HEK293T (cell line): ENCODE data around the gene NRG3.

ENCODE experiments used
- CTCF ChIA-PET: fragments of 350-600 bp; formaldehyde crosslinking; extraction: SDS; loops from one replicate; lab custom pipeline; 2021; ENCODE audit warnings: antibody characterized with exemption, inconsistent platforms; lab: Yijun Ruan, JAX
- POLR2A ChIA-PET: fragments of 350-600 bp; formaldehyde crosslinking; extraction: SDS; loops from one replicate; lab custom pipeline; 2020; ENCODE audit warnings: antibody characterized with exemption, inconsistent platforms; lab: Yijun Ruan, JAX
- DNase-seq: peaks from one replicate; pipeline ENCODE4 v3.0.0; 2012; ENCODE audit warnings: mixed read lengths; ENCODE audit errors: extremely low spot score
- ARNT ChIP-seq: fragments of 450-650 bp; IDR thresholded peaks from 2 replicates; pipeline ENCODE4 v1.6.1; 2017; ENCODE audit warnings: mild to moderate bottlenecking
- BHLHE40 ChIP-seq: fragments of 450-650 bp; IDR thresholded peaks from 2 replicates; pipeline ENCODE4 v1.6.1; 2016; ENCODE audit warnings: mild to moderate bottlenecking, moderate library complexity, borderline replicate concordance
- CTBP1 ChIP-seq: fragments of 450-650 bp; IDR thresholded peaks from 2 replicates; pipeline ENCODE4 v1.6.1; 2016; ENCODE audit warnings: borderline replicate concordance
- ELF4 ChIP-seq: fragments of 450-650 bp; IDR thresholded peaks from 2 replicates; pipeline ENCODE4 v1.6.1; 2017; ENCODE audit warnings: antibody characterized with exemption
- FOXA1 ChIP-seq: fragments of 450-650 bp; IDR thresholded peaks from 2 replicates; pipeline ENCODE4 v1.6.1; 2016; ENCODE audit warnings: mild to moderate bottlenecking
- FOXK2 ChIP-seq: fragments of 450-650 bp; IDR thresholded peaks from 2 replicates; pipeline ENCODE4 v1.6.1; 2016; ENCODE audit warnings: mild to moderate bottlenecking
- FOXM1 ChIP-seq: fragments of 450-650 bp; IDR thresholded peaks from 2 replicates; pipeline ENCODE4 v1.6.1; 2017; ENCODE audit warnings: mild to moderate bottlenecking, borderline replicate concordance
- HDGF ChIP-seq: fragments of 450-650 bp; IDR thresholded peaks from 2 replicates; pipeline ENCODE4 v1.6.1; 2017; ENCODE audit warnings: antibody characterized with exemption, borderline replicate concordance
- L3MBTL2 ChIP-seq: fragments of 450-650 bp; conservative IDR thresholded peaks from 2 replicates; pipeline ENCODE4 v1.6.1; 2016; ENCODE audit warnings: mild to moderate bottlenecking
- LEF1 ChIP-seq: fragments of 450-650 bp; IDR thresholded peaks from 2 replicates; pipeline ENCODE4 v1.6.1; 2017; ENCODE audit warnings: mild to moderate bottlenecking, borderline replicate concordance
- NFRKB ChIP-seq: fragments of 450-650 bp; IDR thresholded peaks from 2 replicates; pipeline ENCODE4 v1.6.1; 2016; ENCODE audit warnings: mild to moderate bottlenecking, moderate library complexity
- SP1 ChIP-seq: fragments of 450-650 bp; IDR thresholded peaks from 2 replicates; pipeline ENCODE4 v1.6.1; 2017
- SUZ12 ChIP-seq: fragments of 450-650 bp; IDR thresholded peaks from 2 replicates; pipeline ENCODE4 v1.6.1; 2016; ENCODE audit warnings: mild to moderate bottlenecking
- TARDBP ChIP-seq: fragments of 450-650 bp; IDR thresholded peaks from 2 replicates; pipeline ENCODE4 v1.6.1; 2016
- ZNF384 ChIP-seq: fragments of 450-650 bp; IDR thresholded peaks from 2 replicates; pipeline ENCODE4 v1.6.1; 2016
- TF ChIP-seq, protein P1 (sequence below): fragments of 450-650 bp; IDR thresholded peaks from 2 replicates; pipeline ENCODE4 v1.6.1; 2016

NRG3 gene

GRCh38 chr10:81928119-81928518, 53.1 kb downstream of the NRG3 start:
- TF ChIP-seq SP1 (no peak), FOXK2 (no peak), BHLHE40 (no peak), ZNF384 (no peak), LEF1 (no peak), L3MBTL2 (no peak), FOXM1 (no peak), HDGF (no peak), FOXA1 (no peak), SUZ12 (no peak), ELF4 (no peak)
- POLR2A ChIA-PET = no interaction called here
- CTCF ChIA-PET = no interaction called here
- no peak for DNase-seq

DNA sequence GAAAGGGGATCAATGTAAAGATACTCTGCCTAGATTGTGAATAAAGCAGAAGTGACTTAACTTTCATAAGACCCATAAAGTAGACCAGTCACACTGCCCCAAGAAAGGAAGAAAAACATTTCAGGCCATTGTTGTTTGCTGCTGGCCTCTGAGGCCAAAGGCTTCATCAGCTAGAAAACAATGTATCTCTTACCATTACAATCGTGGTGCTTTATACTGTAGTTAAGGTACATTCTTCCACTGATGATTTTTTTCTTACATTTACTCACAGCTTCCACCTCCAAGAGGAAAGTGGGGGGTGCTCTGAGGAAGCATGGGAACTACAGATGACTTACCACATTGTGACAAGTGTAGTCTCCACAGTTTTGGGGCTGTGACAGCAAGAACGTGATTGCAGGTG, 68.6 kb downstream of the NRG3 start:
- no peak for DNase-seq
- CTCF ChIA-PET = no interaction called here
- POLR2A ChIA-PET = no interaction called here
- no peak for TF ChIP-seq SUZ12
- no peak for TF ChIP-seq FOXK2
- no peak for TF ChIP-seq L3MBTL2
- TF ChIP-seq FOXM1 = no peak
- TF ChIP-seq ELF4 = no peak
- TF ChIP-seq ZNF384 = no peak
- no peak for TF ChIP-seq LEF1
- TF ChIP-seq NFRKB = no peak
- TF ChIP-seq BHLHE40 = no peak

GRCh38 chr10:81944609-81945008, 69.6 kb downstream of the NRG3 start:
- CTCF ChIA-PET = no interaction called here
- POLR2A ChIA-PET = no interaction called here
- no peak for DNase-seq
- TF ChIP-seq SUZ12 (no peak), NFRKB (no peak), TARDBP (no peak), LEF1 (no peak), FOXK2 (no peak), ELF4 (no peak), BHLHE40 (no peak), CTBP1 (no peak), HDGF (no peak)
- TF ChIP-seq, protein P1, sequence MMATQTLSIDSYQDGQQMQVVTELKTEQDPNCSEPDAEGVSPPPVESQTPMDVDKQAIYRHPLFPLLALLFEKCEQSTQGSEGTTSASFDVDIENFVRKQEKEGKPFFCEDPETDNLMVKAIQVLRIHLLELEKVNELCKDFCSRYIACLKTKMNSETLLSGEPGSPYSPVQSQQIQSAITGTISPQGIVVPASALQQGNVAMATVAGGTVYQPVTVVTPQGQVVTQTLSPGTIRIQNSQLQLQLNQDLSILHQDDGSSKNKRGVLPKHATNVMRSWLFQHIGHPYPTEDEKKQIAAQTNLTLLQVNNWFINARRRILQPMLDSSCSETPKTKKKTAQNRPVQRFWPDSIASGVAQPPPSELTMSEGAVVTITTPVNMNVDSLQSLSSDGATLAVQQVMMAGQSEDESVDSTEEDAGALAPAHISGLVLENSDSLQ = no peak

- TF ChIP-seq HDGF (no peak), ELF4 (no peak), ARNT (no peak), ZNF384 (no peak), NFRKB (no peak), SP1 (no peak), CTBP1 (no peak), L3MBTL2 (no peak), FOXK2 (no peak), FOXA1 (no peak), LEF1 (no peak), BHLHE40 (no peak)
- DNase-seq = no peak
- ChIA-PET CTCF (no interaction called here), POLR2A (no interaction called here)
Measured at GRCh38 chr10:81949283-81949682, 74.3 kb downstream of the NRG3 start.

DNA sequence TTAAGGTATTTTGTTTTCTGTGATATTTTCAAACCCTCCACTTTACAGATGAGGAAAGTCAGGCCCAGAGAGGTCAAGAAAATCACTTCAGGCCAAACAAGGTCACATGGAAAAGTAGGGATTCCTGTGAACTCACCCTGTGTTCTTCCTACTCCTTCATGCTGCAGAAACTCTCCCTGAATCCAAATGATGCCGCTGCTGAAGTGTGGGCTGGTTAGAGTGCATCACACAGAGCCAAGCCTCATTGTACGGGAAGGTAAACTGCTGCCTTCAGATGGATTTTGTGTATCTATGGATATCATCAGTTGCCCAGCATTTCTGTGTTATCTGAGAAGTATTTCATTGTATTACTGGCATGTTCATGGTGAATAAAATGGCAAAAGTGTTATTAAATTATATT, 75.4 kb downstream of the NRG3 start:
- TF ChIP-seq LEF1 = no peak
- no peak for TF ChIP-seq FOXA1
- TF ChIP-seq ZNF384 = no peak
- TF ChIP-seq HDGF = no peak
- no peak for TF ChIP-seq TARDBP
- TF ChIP-seq NFRKB = no peak
- no peak for TF ChIP-seq ARNT
- no peak for TF ChIP-seq SP1
- TF ChIP-seq BHLHE40 = no peak
- no peak for TF ChIP-seq FOXM1
- TF ChIP-seq L3MBTL2 = no peak
- no peak for TF ChIP-seq SUZ12
- TF ChIP-seq, protein P1 = no peak
- no peak for TF ChIP-seq FOXK2
- no peak for TF ChIP-seq ELF4
- TF ChIP-seq CTBP1 = no peak
- CTCF ChIA-PET = no interaction called here
- DNase-seq = no peak
- POLR2A ChIA-PET = no interaction called here

- no peak for DNase-seq
- TF ChIP-seq, protein P1 = no peak
- no peak for TF ChIP-seq ZNF384
- TF ChIP-seq HDGF = no peak
- TF ChIP-seq CTBP1 = no peak
- no peak for TF ChIP-seq L3MBTL2
- no peak for TF ChIP-seq ELF4
- no peak for TF ChIP-seq FOXK2
- no peak for TF ChIP-seq SP1
- TF ChIP-seq NFRKB = no peak
- TF ChIP-seq TARDBP = no peak
- TF ChIP-seq SUZ12 = no peak
- TF ChIP-seq FOXA1 = no peak
- TF ChIP-seq FOXM1 = no peak
- no peak for TF ChIP-seq BHLHE40
- no peak for TF ChIP-seq ARNT
- TF ChIP-seq LEF1 = no peak
- CTCF ChIA-PET = no interaction called here
- POLR2A ChIA-PET = no interaction called here
Measured at GRCh38 chr10:81953420-81953819, 78.4 kb downstream of the NRG3 start.

DNA sequence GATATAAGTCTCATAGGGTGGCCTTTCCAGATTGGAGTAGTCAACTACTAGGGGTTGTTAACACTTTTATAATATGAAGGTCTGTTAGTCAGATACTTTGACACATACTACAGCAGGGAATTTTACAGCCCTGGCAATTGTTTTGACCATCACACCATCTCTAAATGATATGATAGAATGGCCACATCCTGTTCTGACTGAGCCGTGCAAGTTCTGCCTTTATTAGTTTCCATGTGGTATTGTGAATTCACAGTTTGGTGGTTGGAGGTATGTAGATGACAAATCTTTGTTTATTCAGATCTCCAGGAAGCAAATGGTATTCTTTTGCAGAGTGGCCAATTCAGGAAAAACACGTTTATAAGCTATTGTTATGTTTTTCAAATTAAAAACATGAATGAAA, 83.0 kb downstream of the NRG3 start:
- CTCF ChIA-PET = no interaction called here
- no peak for DNase-seq
- TF ChIP-seq HDGF = no peak
- TF ChIP-seq BHLHE40 = no peak
- POLR2A ChIA-PET = no interaction called here
